ENCODE data around the gene LSAMP. TPM values are rescaled to one million over a fixed set of nuclear protein-coding genes. Genes with fewer than 3 reads are reported as not detected.

The LSAMP gene
- total and polyA plus RNA-seq, 2 experiments from 2014 or later, result 2.0 to 2.9 TPM

GRCh38 chr3:116053017-116053416, 392.3 kb downstream of the LSAMP start (continued):
- TF ChIP-seq ZNF462 (CRISPR knock-in tag; IDR thresholded peaks at IDR 0.05) (no peak), NANOG (IDR thresholded peaks at IDR 0.05; ENCODE audit: borderline replicate concordance) (no peak), EZH2phosphoT487 (IDR thresholded peaks at IDR 0.05; ENCODE audit: unreplicated experiment) (no peak), JUNB (IDR thresholded peaks at IDR 0.05; ENCODE audit: unreplicated experiment) (no peak), CTCF (conservative IDR thresholded peaks at IDR 0.05; ENCODE audit: low read depth in 2 of 2) (no peak)

- Histone ChIP-seq H3K4me3 (no peak overlapping the region), H2AFZ (no peak overlapping the region), H3K36me3 (ENCODE audit: insufficient read depth) (no peaks in the 10 kb centered on the region), H3K27me3 (ENCODE audit: insufficient read depth) (no peaks in the 10 kb centered on the region), H3F3A (replicated peaks; ENCODE audit: low read depth) (no peaks in the 10 kb centered on the region), H3K4me2 (no peak overlapping the region), H3K4me1 (ENCODE audit: insufficient read depth) (no peaks in the 10 kb centered on the region; the same call in 1 of the 2 replicates), H3K9me2 (ENCODE audit: insufficient read depth) (no peaks in the 10 kb centered on the region), H4K20me1 (replicated peaks; ENCODE audit: insufficient read depth) (no peaks in the 10 kb centered on the region), H3K27ac (ENCODE audit: low read depth) (no peak overlapping the region), H3K79me2 (replicated peaks; ENCODE audit: insufficient read depth) (no peaks in the 10 kb centered on the region)
- Mint-ChIP-seq H3K27me3 (ENCODE audit: insufficient read depth, low read depth, poor library complexity) (no peaks in the 10 kb centered on the region), H3K9me3 (no peaks in the 10 kb centered on the region), H3K4me3 (no peak overlapping the region), H3K27ac (no peak overlapping the region), H3K4me1 (peaks cover 10% of the 10 kb centered on the region; the same call in 2 of the 3 replicates), H3K36me3 (ENCODE audit: low read depth) (no peaks in the 10 kb centered on the region)
- ATAC-seq (no peak), DNase-seq (ENCODE audit: low spot score) (no peak)
- no peak for TF ChIP-seq ETS1 (IDR thresholded peaks at IDR 0.05)
- no peak for TF ChIP-seq CREB1 (CRISPR knock-in tag; IDR thresholded peaks at IDR 0.05; ENCODE audit: low read depth)
- no peak for TF ChIP-seq ZNF114 (CRISPR knock-in tag; IDR thresholded peaks at IDR 0.05)
These were observed 392.7 kb downstream of the LSAMP start for GRCh38 chr3:116052602-116053001.
